ENCODE data around the gene DIS3L2.

DIS3L2 gene

DNA sequence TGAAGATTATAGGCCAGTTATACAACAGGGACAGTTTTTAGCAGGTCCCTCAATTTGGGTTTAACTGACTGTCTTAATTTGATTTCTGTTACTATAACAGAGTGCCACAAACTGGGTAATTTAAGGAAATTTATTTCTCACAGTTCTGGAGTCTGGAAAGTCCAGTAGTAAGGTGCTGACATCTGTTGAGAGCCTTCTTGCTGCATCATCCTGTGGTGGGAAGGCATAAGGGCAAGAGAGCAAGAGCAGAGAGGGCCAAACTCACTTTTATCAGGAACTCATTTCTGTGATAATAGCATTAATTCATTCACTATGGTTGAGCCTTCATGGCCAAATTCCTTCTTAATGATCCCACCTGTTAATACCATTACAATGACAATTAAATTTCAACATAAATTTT, 36.5 kb downstream of the DIS3L2 start:
- H3K27ac ChIP-seq: no peak overlapping the region
- H3K4me2 ChIP-seq (ENCODE audit: low read length): no peak overlapping the region
- TF ChIP-seq, protein P1, sequence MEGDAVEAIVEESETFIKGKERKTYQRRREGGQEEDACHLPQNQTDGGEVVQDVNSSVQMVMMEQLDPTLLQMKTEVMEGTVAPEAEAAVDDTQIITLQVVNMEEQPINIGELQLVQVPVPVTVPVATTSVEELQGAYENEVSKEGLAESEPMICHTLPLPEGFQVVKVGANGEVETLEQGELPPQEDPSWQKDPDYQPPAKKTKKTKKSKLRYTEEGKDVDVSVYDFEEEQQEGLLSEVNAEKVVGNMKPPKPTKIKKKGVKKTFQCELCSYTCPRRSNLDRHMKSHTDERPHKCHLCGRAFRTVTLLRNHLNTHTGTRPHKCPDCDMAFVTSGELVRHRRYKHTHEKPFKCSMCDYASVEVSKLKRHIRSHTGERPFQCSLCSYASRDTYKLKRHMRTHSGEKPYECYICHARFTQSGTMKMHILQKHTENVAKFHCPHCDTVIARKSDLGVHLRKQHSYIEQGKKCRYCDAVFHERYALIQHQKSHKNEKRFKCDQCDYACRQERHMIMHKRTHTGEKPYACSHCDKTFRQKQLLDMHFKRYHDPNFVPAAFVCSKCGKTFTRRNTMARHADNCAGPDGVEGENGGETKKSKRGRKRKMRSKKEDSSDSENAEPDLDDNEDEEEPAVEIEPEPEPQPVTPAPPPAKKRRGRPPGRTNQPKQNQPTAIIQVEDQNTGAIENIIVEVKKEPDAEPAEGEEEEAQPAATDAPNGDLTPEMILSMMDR (IDR thresholded peaks at IDR 0.05): no peak
- H3K79me2 ChIP-seq: peaks cover 15% of the 10 kb centered on the region
- no peak overlapping the region for H3K9ac ChIP-seq
- no peak overlapping the region for H3K4me3 ChIP-seq (ENCODE audit: low read depth, low read length)
- no peaks in the 10 kb centered on the region for H3K4me1 ChIP-seq
- no peaks in the 10 kb centered on the region for H3K36me3 ChIP-seq (ENCODE audit: control insufficient read depth, insufficient read depth, low read length)
- no peaks in the 10 kb centered on the region for H3K27me3 ChIP-seq (ENCODE audit: control insufficient read depth, insufficient read depth, low read length)
- H3K9me3 ChIP-seq (ENCODE audit: control insufficient read depth, low read length): no peaks in the 10 kb centered on the region
- no peak overlapping the region for H2AFZ ChIP-seq

DNA sequence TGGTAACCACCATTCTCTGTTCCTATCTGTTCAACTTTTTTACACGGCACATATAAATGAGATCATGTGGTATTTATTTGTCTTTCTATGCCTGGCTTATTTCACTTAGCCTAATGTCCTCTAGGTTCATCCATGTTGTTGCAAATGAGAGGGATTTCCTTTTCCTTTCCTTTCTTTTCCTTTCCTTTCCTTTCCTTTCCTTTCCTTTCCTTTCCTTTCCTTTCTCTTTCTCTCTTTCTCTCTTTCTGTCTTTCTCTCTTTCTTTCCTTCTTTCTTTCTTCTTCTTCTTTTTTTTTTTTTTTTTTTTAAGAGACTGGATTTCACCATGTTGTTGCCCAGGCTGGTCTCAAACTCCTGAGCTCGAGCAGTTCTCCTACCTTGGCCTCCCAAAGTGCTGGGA, 38.9 kb downstream of the DIS3L2 start:
- Histone ChIP-seq H3K27me3 (ENCODE audit: control insufficient read depth, insufficient read depth, low read length) (no peaks in the 10 kb centered on the region), H3K36me3 (ENCODE audit: control insufficient read depth, insufficient read depth, low read length) (no peaks in the 10 kb centered on the region), H2AFZ (no peak overlapping the region), H3K4me2 (ENCODE audit: low read length) (no peak overlapping the region), H3K4me3 (ENCODE audit: low read depth, low read length) (no peak overlapping the region), H3K9ac (no peak overlapping the region), H3K4me1 (no peaks in the 10 kb centered on the region), H3K9me3 (ENCODE audit: control insufficient read depth, low read length) (no peaks in the 10 kb centered on the region), H3K79me2 (peaks cover 15% of the 10 kb centered on the region), H3K27ac (no peak overlapping the region)
- TF ChIP-seq, protein P1 (IDR thresholded peaks at IDR 0.05): no peak

DNA sequence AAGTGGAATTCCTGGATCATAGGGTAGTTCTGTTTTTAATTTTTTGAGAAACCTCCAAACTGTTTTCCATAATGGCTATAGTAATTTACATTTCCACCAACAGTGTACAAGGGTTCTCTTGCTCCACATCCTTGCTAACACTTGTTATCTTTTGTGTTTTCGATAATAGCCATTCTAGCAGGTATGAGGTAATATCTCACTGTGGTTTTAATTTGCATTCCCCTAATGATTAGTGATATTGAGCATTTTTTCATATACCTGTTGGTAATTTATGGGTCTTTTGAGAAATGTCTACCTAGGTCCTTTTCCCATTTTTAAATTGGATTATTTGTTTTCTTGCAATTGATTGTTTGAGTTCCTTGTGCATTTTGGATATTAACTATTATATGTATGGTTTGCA, 39.6 kb downstream of the DIS3L2 start:
- Histone ChIP-seq H3K4me3 (ENCODE audit: low read depth, low read length) (no peak overlapping the region), H3K36me3 (ENCODE audit: control insufficient read depth, insufficient read depth, low read length) (no peaks in the 10 kb centered on the region), H3K9ac (no peak overlapping the region), H3K27ac (no peak overlapping the region), H3K4me1 (no peaks in the 10 kb centered on the region), H2AFZ (no peak overlapping the region), H3K79me2 (peaks cover 18% of the 10 kb centered on the region), H3K9me3 (ENCODE audit: control insufficient read depth, low read length) (no peaks in the 10 kb centered on the region), H3K4me2 (ENCODE audit: low read length) (no peak overlapping the region), H3K27me3 (ENCODE audit: control insufficient read depth, insufficient read depth, low read length) (no peaks in the 10 kb centered on the region)
- TF ChIP-seq, protein P1 (IDR thresholded peaks at IDR 0.05): no peak

DNA sequence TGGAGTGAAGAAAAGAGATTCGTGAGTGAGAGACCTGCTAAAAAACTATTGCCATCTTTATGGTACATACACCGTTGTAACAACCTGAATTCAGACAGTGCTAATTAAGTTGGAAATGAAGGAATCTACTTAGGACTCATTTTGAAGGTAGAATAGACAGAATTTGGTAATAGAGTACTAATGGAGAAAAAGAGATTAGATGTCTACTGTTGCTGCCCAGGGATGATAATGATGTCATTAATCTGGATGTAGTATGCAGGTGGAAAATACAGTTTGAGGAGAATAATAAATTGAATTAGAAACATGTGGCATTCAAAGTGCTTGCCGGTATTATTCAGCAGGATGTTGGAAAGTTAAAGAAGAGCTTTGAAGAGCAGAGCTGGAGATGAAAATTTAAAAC, 44.7 kb downstream of the DIS3L2 start:
- no peak overlapping the region for H3K9ac ChIP-seq
- H3K27me3 ChIP-seq (ENCODE audit: control insufficient read depth, insufficient read depth, low read length): no peaks in the 10 kb centered on the region
- no peak overlapping the region for H3K27ac ChIP-seq
- H3K79me2 ChIP-seq: peaks cover 11% of the 10 kb centered on the region
- H3K9me3 ChIP-seq (ENCODE audit: control insufficient read depth, low read length): no peaks in the 10 kb centered on the region
- no peaks in the 10 kb centered on the region for H3K4me1 ChIP-seq
- no peaks in the 10 kb centered on the region for H3K36me3 ChIP-seq (ENCODE audit: control insufficient read depth, insufficient read depth, low read length)
- H2AFZ ChIP-seq: no peak overlapping the region
- no peak overlapping the region for H3K4me2 ChIP-seq (ENCODE audit: low read length)
- TF ChIP-seq, protein P1 (IDR thresholded peaks at IDR 0.05): no peak
- no peak overlapping the region for H3K4me3 ChIP-seq (ENCODE audit: low read depth, low read length)

DNA sequence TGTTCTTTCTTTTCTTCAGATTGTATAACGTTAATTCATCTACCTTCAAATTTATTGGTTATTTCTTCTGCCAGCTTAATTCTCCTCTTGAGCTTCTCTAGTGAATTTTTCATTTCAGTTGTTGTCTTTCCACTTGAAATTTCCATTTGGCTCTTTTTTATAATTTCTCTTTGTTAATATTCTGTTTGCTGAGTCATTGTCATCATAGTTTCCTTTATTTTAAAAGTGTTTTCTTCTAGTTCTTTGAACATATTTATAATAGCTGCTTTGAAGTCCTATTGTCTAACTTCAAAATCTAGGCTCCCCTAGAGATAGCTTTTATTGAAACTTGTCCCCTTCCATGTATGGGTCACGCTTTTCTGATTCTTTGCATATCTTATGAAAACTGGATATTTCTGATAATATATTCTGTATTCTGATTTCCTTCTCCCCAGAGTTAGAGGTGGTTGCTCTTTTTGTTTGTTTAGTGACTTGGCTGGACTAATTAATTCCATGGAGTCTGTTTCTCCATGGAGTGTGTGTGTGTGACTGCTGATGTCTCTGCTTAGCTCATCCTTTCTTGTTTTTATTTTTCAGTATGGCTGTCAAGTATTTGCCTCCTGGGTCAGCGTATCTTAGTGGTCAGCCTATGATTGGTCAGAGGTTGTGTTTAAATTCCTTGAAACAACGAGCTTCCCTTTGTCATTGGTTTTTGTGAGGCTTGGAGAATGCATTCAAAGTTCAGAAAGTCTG, 47.6 kb downstream of the DIS3L2 start:
- Histone ChIP-seq H3K79me2 (peaks cover 6% of the 10 kb centered on the region), H2AFZ (no peak overlapping the region), H3K9ac (no peak overlapping the region), H3K9me3 (ENCODE audit: control insufficient read depth, low read length) (no peaks in the 10 kb centered on the region), H3K27ac (no peak overlapping the region), H3K4me1 (peaks cover 10% of the 10 kb centered on the region), H3K27me3 (ENCODE audit: control insufficient read depth, insufficient read depth, low read length) (no peaks in the 10 kb centered on the region), H3K4me2 (ENCODE audit: low read length) (no peak overlapping the region), H3K36me3 (ENCODE audit: control insufficient read depth, insufficient read depth, low read length) (no peaks in the 10 kb centered on the region), H3K4me3 (ENCODE audit: low read depth, low read length) (no peak overlapping the region)
- TF ChIP-seq, protein P1 (IDR thresholded peaks at IDR 0.05): no peak

Measured in parathyroid adenoma (tissue), 2 donors.